ENCODE data around the gene PHPT1. TPM values are rescaled to one million over a fixed set of nuclear protein-coding genes. Genes with fewer than 3 reads are reported as not detected.

PHPT1 gene
- total and polyA plus RNA-seq, 2 of the 13 experiments (the other 11 are each of a cell fraction or from before 2014, with no cell fraction given) = 189 to 192 TPM

DNA sequence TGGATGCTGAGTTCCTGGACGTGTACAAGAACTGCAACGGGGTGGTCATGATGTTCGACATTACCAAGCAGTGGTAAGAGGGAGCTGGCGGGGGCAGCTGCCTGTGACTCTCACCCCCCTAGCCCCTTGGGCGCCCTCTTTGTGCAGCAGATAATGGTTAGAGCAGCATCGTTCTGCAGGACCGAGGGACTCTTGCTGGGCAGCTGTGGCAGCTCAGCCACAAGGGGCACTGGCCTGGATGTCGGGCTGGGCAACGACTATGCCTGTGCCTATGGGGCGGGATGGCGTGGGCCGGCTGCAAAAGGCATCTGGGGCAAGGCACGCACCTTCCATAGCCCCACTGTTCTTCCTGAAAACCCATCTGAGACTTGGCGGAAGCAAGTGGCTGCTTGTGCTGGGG is 19.8 kb upstream of the PHPT1 start:
- no peak for ATAC-seq
- FAIRE-seq = no peak
- H3K79me2 ChIP-seq (ENCODE audit: insufficient read depth, low read length) = no peaks in the 10 kb centered on the region
- no peaks in the 10 kb centered on the region for H4K20me1 ChIP-seq (ENCODE audit: insufficient read depth, low read length)
- POLR2A ChIA-PET = no interaction called here
- no peak overlapping the region for H2AFZ ChIP-seq (ENCODE audit: low read length)
- H3K4me2 ChIP-seq (ENCODE audit: low read depth, low read length) = no peak overlapping the region
- DNase-seq (ENCODE audit: low spot score) = no peak
- no peaks in the 10 kb centered on the region for H3K27me3 ChIP-seq (ENCODE audit: control insufficient read depth in 1 of 2, insufficient read depth in 2 of 2, low read length in 2 of 2)
- no peaks in the 10 kb centered on the region for H3K4me1 ChIP-seq (ENCODE audit: insufficient read depth, low read length)
- no peaks in the 10 kb centered on the region for H3K9me3 ChIP-seq (ENCODE audit: low read length)
- intact Hi-C loops (cut with micrococcal nuclease; ENCODE audit: unreplicated experiment) = no loop called here
- H3K9ac ChIP-seq (ENCODE audit: insufficient read depth, low read depth, low read length) = no peak overlapping the region
- in situ Hi-C loops (cut with HindIII; ENCODE audit: extremely low pct_ligation_motif_present, low pct_unique_long_range_greater_than_20kb) = no loop called here
- CTCF ChIA-PET (ENCODE audit: low intra/inter-chr PET ratio, low total read pairs) = no interaction called here
- WGBS (ENCODE audit: low lambda C conversion rate) = 98% methylated on average over 10 of the region's 14 CpGs
- peaks cover 48 to 80% of the 10 kb centered on the region in 2 experiments for H3K36me3 ChIP-seq (replicated peaks in 1 of 2; ENCODE audit: control insufficient read depth in 1 of 2, insufficient read depth in 2 of 2, low read length in 2 of 2)
- H3K4me3 ChIP-seq (replicated peaks in 1 of 3; ENCODE audit: insufficient read depth in 1 of 3, low read depth in 2 of 3, low read length in 3 of 3) = no peak overlapping the region
- BruUV-seq (replicated peaks) = no TSS peak
- H3K27ac ChIP-seq (ENCODE audit: extremely low read length, insufficient read depth, low read length) = no peak overlapping the region
- no peak for TF ChIP-seq MYC (CRISPR knock-in tag; IDR thresholded peaks at IDR 0.05; ENCODE audit: borderline replicate concordance)
- TF ChIP-seq KAT2B (IDR thresholded peaks at IDR 0.05; ENCODE audit: borderline replicate concordance, low read depth, low read length) = no peak
- no peak; the same call in 1 of the 2 replicates for TF ChIP-seq POLR2G (IDR thresholded peaks at IDR 0.05; ENCODE audit: low read depth, low read length)
- TF ChIP-seq ELF4 (CRISPR knock-in tag; IDR thresholded peaks at IDR 0.05; ENCODE audit: borderline replicate concordance) = no peak
- TF ChIP-seq ZNF225 (CRISPR knock-in tag; IDR thresholded peaks at IDR 0.05) = no peak
- TF ChIP-seq RBM22 (optimal IDR thresholded peaks at IDR 0.05; ENCODE audit: low read length) = no peak
- TF ChIP-seq, protein P1, sequence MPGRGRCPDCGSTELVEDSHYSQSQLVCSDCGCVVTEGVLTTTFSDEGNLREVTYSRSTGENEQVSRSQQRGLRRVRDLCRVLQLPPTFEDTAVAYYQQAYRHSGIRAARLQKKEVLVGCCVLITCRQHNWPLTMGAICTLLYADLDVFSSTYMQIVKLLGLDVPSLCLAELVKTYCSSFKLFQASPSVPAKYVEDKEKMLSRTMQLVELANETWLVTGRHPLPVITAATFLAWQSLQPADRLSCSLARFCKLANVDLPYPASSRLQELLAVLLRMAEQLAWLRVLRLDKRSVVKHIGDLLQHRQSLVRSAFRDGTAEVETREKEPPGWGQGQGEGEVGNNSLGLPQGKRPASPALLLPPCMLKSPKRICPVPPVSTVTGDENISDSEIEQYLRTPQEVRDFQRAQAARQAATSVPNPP (CRISPR knock-in tag; IDR thresholded peaks at IDR 0.05) = no peak
- TF ChIP-seq MEF2D (CRISPR knock-in tag; IDR thresholded peaks at IDR 0.05) = no peak
- TF ChIP-seq, protein P2, sequence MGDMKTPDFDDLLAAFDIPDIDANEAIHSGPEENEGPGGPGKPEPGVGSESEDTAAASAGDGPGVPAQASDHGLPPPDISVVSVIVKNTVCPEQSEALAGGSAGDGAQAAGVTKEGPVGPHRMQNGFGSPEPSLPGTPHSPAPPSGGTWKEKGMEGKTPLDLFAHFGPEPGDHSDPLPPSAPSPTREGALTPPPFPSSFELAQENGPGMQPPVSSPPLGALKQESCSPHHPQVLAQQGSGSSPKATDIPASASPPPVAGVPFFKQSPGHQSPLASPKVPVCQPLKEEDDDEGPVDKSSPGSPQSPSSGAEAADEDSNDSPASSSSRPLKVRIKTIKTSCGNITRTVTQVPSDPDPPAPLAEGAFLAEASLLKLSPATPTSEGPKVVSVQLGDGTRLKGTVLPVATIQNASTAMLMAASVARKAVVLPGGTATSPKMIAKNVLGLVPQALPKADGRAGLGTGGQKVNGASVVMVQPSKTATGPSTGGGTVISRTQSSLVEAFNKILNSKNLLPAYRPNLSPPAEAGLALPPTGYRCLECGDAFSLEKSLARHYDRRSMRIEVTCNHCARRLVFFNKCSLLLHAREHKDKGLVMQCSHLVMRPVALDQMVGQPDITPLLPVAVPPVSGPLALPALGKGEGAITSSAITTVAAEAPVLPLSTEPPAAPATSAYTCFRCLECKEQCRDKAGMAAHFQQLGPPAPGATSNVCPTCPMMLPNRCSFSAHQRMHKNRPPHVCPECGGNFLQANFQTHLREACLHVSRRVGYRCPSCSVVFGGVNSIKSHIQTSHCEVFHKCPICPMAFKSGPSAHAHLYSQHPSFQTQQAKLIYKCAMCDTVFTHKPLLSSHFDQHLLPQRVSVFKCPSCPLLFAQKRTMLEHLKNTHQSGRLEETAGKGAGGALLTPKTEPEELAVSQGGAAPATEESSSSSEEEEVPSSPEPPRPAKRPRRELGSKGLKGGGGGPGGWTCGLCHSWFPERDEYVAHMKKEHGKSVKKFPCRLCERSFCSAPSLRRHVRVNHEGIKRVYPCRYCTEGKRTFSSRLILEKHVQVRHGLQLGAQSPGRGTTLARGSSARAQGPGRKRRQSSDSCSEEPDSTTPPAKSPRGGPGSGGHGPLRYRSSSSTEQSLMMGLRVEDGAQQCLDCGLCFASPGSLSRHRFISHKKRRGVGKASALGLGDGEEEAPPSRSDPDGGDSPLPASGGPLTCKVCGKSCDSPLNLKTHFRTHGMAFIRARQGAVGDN (CRISPR knock-in tag; IDR thresholded peaks at IDR 0.05) = no peak
- no peak for TF ChIP-seq EZH2 (conservative IDR thresholded peaks at IDR 0.05; ENCODE audit: low read depth, low read length)
- no peak for TF ChIP-seq SATB2 (CRISPR knock-in tag; IDR thresholded peaks at IDR 0.05)
- TF ChIP-seq ZNF354B (CRISPR knock-in tag; IDR thresholded peaks at IDR 0.05) = no peak
- no peak for TF ChIP-seq NR2F1 (CRISPR knock-in tag; IDR thresholded peaks at IDR 0.05)
- TF ChIP-seq KDM3A (CRISPR knock-in tag; IDR thresholded peaks at IDR 0.05; ENCODE audit: low read depth) = no peak
- TF ChIP-seq ZNF781 (CRISPR knock-in tag; IDR thresholded peaks at IDR 0.05; ENCODE audit: borderline replicate concordance, not compliant biosample characterization) = no peak
- TF ChIP-seq RFX5 (IDR thresholded peaks at IDR 0.05; ENCODE audit: low read depth, low read length) = no peak
- no peak for TF ChIP-seq ZFP41 (CRISPR knock-in tag; IDR thresholded peaks at IDR 0.05; ENCODE audit: borderline replicate concordance)
- TF ChIP-seq JUND (CRISPR knock-in tag; IDR thresholded peaks at IDR 0.05) = no peak

All from HepG2 (cell line).